Smooth muscle cell (in vitro differentiated cells): ENCODE data around the gene NFIA. TPM values are rescaled to one million over a fixed set of nuclear protein-coding genes. Genes with fewer than 3 reads are reported as not detected.
"Not testable (repeated sequence)": the region's sequence is repeated elsewhere in the genome, so short reads cannot be mapped to it uniquely, and the experiment has no call there.

Experiments used
- DNase-seq: peaks from one replicate; lab custom pipeline; 2025; ENCODE audit not compliant: unreplicated experiment; lab: John Stamatoyannopoulos, UW
- H2AFZ ChIP-seq: fragments of 200-600 bp; sonication (generic); 2 replicates; pipeline ENCODE4 v1.6.0; 2016; ENCODE audit warnings: antibody characterized with exemption, low read depth, mild to moderate bottlenecking
- H3F3A ChIP-seq: fragments of 200-600 bp; sonication (generic); 2 replicates; pipeline ENCODE4 v1.6.0; 2017; ENCODE audit warnings: antibody characterized with exemption, low read depth
- H3K27ac ChIP-seq: fragments of 200-600 bp; sonication (generic); 2 replicates; pipeline ENCODE4 v1.5.1; 2016; ENCODE audit warnings: low read depth, mild to moderate bottlenecking
- H3K27me3 ChIP-seq: fragments of 200-600 bp; sonication (generic); 2 replicates; pipeline ENCODE4 v1.6.1; 2016; ENCODE audit warnings: low read depth, mild to moderate bottlenecking
- H3K36me3 ChIP-seq: fragments of 200-600 bp; sonication (generic); 2 replicates; pipeline ENCODE4 v1.5.1; 2016; ENCODE audit warnings: low read depth
- H3K4me1 ChIP-seq: fragments of 200-600 bp; sonication (generic); 2 replicates; pipeline ENCODE4 v1.5.1; 2016; ENCODE audit warnings: low read depth
- H3K4me2 ChIP-seq: fragments of 200-600 bp; sonication (generic); 2 replicates; pipeline ENCODE4 v1.6.0; 2016; ENCODE audit warnings: mild to moderate bottlenecking
- H3K4me3 ChIP-seq: fragments of 200-600 bp; sonication (generic); 2 replicates; pipeline ENCODE4 v1.5.1; 2016; ENCODE audit warnings: mild to moderate bottlenecking
- H3K79me2 ChIP-seq: fragments of 200-600 bp; sonication (generic); 2 replicates; pipeline ENCODE4 v1.6.0; 2016; ENCODE audit warnings: low read depth, mild to moderate bottlenecking
- H3K9ac ChIP-seq: fragments of 200-600 bp; sonication (generic); 2 replicates; pipeline ENCODE4 v1.6.0; 2016; ENCODE audit warnings: low read depth
- H3K9me3 ChIP-seq: fragments of 200-600 bp; sonication (generic); replicated peaks from 2 replicates; pipeline ENCODE4 v1.5.1; 2016; ENCODE audit warnings: low read depth
- H4K20me1 ChIP-seq: fragments of 200-600 bp; sonication (generic); 2 replicates; pipeline ENCODE4 v1.6.0; 2016; ENCODE audit warnings: low read depth
- CTCF ChIP-seq: fragments of 200-600 bp; sonication (generic); IDR thresholded peaks from 2 replicates; pipeline ENCODE4 v1.5.1; 2017; ENCODE audit warnings: borderline replicate concordance, mild to moderate bottlenecking, antibody characterized with exemption; ENCODE audit not compliant: insufficient read depth, poor library complexity, severe bottlenecking
- WGBS: methylation state at CpG from one replicate; pipeline ENCODE4 v1.1.7; 2016; ENCODE audit warnings: low lambda C conversion rate; 5-methylcytosine and 5-hydroxymethylcytosine counted together
- polyA plus RNA-seq: library from polyadenylated mRNA; unstranded; fragments of >200 nt; fragmentation: Nextera tagmentation; extraction: Ambion mirVana; gene quantifications from 2 replicates; pipeline ENCODE4 v1.2.1, GENCODE V29; 2016
- total RNA-seq: library from RNA; depleted of rRNA; stranded (reverse); fragments of >200 nt; gene quantifications from 2 replicates; pipeline ENCODE4 v1.2.3, GENCODE V29; 2014

Gene NFIA
- total and polyA plus RNA-seq, 2 experiments from 2014 or later = 5.0 to 6.2 TPM

DNA sequence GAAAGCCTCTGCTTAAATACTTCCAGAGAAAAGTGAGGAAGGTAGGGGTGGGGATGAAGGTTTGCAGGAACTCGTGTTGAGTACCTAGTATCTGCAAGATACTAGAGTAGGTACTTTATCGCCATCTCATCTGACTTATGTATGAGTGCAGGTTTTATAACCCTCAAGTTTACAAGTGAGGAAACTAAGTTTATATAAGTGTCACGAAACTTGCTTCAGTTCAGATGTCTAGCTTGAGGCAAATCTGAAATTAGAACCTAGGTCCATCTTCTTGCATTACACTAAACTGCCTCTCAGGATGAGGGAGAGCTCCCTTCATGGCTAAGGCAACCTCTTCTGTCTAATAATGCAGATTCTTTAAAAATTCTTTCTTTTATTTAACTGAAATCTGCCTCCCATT, 43.5 kb downstream of the NFIA start:
- Histone ChIP-seq H4K20me1 (no peaks in the 10 kb centered on the region), H2AFZ (no peak overlapping the region), H3K27ac (no peak overlapping the region), H3K36me3 (no peaks in the 10 kb centered on the region), H3K9ac (no peak overlapping the region), H3F3A (no peaks in the 10 kb centered on the region), H3K4me3 (no peak overlapping the region), H3K4me1 (no peaks in the 10 kb centered on the region), H3K27me3 (no peaks in the 10 kb centered on the region), H3K79me2 (no peaks in the 10 kb centered on the region), H3K9me3 (no peaks in the 10 kb centered on the region), H3K4me2 (no peak overlapping the region)
- no peak for DNase-seq
- TF ChIP-seq CTCF = no peak
- WGBS = 64% methylated on average over 3 of the region's 3 CpGs

DNA sequence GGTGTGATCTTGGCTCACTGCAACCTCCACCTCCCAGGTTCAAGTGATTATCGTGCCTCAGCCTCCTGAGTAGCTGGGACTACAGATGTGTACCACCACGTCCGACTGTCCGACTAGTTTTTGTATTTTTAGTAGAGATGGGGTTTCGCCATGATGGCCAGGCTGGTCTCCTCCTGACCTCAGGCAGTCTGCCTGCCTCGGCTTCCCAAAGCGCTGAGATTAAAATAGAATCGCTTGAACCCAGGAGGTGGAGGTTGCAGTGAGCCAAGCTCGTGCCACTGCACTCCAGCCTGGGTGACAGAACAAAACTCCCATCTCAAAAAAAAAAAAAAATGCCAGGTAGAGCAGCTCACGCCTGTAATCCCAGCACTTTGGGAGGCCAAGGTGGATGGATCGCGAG, 44.5 kb downstream of the NFIA start:
- H3K9ac ChIP-seq, H3K27ac ChIP-seq, H3K79me2 ChIP-seq, H4K20me1 ChIP-seq, H3K4me3 ChIP-seq, H3K27me3 ChIP-seq, H3K4me1 ChIP-seq, H3F3A ChIP-seq, DNase-seq, H2AFZ ChIP-seq, H3K4me2 ChIP-seq, H3K9me3 ChIP-seq, H3K36me3 ChIP-seq: not testable (repeated sequence)
- WGBS = 98% methylated on average over 12 of the region's 12 CpGs

DNA sequence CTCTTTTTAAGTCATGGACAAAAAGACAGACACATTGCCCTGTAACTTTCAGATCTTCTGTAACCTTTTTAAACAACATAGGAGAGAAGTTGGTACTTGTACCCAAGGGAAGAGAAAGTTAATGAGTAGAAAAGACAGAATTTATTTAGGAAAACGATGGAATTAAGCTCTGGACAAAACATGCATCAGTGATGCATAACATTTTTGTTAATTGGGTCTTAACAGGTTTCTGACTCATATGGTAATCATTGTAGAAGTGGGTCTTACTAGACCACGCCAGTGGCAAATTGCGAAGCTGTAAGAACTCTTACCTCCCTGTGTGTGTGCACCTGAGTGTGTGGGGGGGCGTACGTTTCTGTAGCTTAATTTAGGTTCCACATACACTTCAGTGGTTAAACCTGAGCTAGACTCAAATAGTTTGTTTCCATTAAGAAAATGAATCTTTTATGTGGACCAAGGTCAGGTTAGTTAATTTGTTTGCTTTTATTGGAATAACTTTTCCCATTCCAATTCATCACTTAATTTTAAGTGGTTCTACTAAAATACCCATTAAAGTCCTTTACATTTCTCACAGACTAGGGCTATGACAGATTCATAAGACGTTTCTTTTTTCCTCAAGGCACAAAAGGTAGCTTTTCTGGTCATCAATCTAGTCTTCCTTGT, 48.1 kb downstream of the NFIA start:
- Histone ChIP-seq H4K20me1 (no peaks in the 10 kb centered on the region), H3K4me3 (no peak overlapping the region), H3K27ac (no peak overlapping the region), H3K4me2 (no peak overlapping the region), H2AFZ (no peak overlapping the region), H3K79me2 (no peaks in the 10 kb centered on the region), H3F3A (peaks cover 12% of the 10 kb centered on the region), H3K9me3 (no peaks in the 10 kb centered on the region), H3K27me3 (no peaks in the 10 kb centered on the region), H3K9ac (no peak overlapping the region), H3K4me1 (peaks cover 17% of the 10 kb centered on the region), H3K36me3 (no peaks in the 10 kb centered on the region)
- TF ChIP-seq CTCF = no peak
- DNase-seq = no peak
- WGBS = 94% methylated on average over 6 of the region's 6 CpGs

- Histone ChIP-seq H3K79me2 (no peaks in the 10 kb centered on the region), H2AFZ (no peak overlapping the region), H3K4me3 (no peak overlapping the region), H3F3A (peaks cover 12% of the 10 kb centered on the region), H3K9me3 (no peaks in the 10 kb centered on the region), H3K4me1 (peaks cover 17% of the 10 kb centered on the region), H3K4me2 (no peak overlapping the region), H4K20me1 (no peaks in the 10 kb centered on the region), H3K27me3 (no peaks in the 10 kb centered on the region), H3K9ac (no peak overlapping the region), H3K27ac (no peak overlapping the region), H3K36me3 (no peaks in the 10 kb centered on the region)
- DNase-seq = no peak
- TF ChIP-seq CTCF = no peak
Measured at GRCh38 chr1:61131248-61131647, 48.9 kb downstream of the NFIA start.
